GM18502 (cell line): ENCODE measurements around the gene POGZ.
A peak's percentile ranks its signal among the peaks of the same experiment; 100 is the strongest.

Experiments
- ATAC-seq: cut with Tn5 transposase; IDR thresholded peaks from one replicate; pipeline ENCODE4 v1.9.1; 2021; ENCODE audit warnings: mild to moderate bottlenecking; ENCODE audit not compliant: unreplicated experiment, poor library complexity

POGZ gene, protein sequence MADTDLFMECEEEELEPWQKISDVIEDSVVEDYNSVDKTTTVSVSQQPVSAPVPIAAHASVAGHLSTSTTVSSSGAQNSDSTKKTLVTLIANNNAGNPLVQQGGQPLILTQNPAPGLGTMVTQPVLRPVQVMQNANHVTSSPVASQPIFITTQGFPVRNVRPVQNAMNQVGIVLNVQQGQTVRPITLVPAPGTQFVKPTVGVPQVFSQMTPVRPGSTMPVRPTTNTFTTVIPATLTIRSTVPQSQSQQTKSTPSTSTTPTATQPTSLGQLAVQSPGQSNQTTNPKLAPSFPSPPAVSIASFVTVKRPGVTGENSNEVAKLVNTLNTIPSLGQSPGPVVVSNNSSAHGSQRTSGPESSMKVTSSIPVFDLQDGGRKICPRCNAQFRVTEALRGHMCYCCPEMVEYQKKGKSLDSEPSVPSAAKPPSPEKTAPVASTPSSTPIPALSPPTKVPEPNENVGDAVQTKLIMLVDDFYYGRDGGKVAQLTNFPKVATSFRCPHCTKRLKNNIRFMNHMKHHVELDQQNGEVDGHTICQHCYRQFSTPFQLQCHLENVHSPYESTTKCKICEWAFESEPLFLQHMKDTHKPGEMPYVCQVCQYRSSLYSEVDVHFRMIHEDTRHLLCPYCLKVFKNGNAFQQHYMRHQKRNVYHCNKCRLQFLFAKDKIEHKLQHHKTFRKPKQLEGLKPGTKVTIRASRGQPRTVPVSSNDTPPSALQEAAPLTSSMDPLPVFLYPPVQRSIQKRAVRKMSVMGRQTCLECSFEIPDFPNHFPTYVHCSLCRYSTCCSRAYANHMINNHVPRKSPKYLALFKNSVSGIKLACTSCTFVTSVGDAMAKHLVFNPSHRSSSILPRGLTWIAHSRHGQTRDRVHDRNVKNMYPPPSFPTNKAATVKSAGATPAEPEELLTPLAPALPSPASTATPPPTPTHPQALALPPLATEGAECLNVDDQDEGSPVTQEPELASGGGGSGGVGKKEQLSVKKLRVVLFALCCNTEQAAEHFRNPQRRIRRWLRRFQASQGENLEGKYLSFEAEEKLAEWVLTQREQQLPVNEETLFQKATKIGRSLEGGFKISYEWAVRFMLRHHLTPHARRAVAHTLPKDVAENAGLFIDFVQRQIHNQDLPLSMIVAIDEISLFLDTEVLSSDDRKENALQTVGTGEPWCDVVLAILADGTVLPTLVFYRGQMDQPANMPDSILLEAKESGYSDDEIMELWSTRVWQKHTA (N-terminal part only)

GRCh38 chr1:151459331-151460046 is at the start of gene POGZ:
TSS of gene POGZ (minus strand) at chr1:151459494. CDS start at chr1:151442204, 17,290 bp downstream.
- ATAC-seq: peak; percentile 73

DNA sequence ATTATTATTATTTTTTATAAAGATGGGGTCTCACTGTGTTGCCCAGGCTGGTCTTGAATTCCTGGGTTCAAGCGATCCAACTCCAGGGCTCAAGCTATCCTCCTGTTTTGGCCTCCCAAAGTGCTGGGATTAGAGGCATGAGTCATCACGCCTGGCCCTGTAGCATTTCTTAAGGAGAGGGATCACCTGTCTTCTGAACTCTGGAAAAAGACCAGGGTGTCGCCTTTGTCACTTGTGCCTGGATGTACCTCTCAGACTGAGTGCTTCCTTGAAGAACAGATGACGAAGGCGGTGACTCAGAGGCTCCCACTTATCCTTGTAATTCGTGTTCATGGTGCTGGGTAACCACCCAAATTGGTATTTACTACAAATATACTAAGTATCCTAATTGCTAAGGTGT is 49.5 kb upstream of the POGZ start:
- no peak for ATAC-seq

DNA sequence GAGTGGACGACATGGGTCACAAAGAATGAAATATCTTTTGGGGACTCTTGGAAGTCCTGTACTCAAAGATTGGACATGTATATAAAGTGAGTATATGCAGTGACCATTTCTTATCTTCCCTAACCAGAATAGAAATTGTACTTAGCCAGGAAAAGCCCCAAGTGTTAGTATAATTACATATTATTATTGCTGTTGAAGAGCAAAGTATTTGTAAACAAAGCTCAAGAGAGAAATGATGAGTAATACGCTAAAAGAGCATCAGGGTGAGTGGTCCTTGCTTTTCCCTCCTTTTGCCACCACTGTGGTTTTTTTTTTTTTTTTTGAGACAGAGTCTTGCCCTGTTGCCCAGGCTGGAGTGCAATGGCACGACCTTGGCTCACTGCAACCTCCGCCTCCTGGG is 45.5 kb upstream of the POGZ start:
- ATAC-seq: no peak

DNA sequence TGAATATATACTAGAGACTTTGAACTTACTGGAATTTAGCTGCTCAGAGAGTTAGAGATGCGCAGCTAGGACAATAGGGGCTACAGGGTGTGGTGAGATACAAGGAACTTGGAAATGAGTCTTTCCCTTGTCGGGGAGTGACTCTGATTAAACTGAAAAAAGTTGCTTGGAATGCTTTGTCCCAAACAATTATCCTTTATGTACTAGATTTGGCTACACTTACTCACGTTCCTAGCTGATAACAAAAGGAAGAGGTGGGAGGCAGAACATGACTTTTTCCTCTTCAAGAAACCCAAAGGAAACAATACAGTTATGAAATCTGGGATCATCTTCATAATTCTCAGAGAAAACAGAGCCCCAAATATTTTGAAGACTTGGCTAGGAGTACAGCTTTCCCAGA is 45.0 kb upstream of the POGZ start:
- ATAC-seq: no peak

DNA sequence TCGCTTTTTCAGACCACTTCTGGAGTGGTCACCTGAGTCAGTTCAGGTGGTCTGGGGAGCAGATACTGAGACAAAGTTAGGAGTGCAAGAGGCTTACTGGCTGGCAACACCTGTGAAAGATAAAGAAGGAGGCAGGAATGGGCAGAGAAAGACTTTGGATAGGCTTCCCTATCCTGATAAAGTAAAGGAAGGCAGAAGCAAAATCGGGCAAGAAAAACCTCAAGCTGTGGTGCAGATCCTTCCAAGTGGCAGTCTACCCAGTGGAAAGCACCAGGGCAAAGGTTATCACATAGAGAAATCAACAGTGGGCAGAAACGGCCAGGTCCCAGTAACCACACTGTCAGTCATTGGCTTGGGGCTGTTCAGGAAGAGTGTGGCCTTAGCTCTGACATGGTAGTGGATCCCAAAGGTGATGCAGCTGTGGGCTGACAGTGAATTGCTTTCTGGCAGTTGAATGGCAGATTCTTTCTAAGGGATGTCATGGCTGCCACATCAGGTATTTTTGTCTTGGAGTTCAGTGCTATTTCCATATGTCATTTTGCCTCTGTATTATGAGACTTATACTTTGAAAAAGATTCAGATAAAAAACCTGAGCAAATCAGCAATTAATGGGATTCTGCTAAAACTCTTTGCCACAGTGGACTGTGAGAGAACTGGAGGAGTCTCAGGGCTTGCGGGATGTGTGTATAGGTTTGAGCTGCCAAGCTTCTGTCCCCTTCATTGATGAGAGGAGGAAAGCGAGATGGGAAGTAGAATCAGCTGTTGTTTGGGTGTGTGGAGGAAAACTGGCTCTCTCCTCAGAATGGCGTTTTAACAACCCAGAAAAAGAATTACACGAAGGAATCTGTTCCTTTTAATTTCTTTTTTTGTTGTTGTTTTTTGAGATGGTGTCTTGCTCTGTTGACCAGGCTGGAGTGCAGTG is 43.8 kb upstream of the POGZ start:
- ATAC-seq: no peak

GRCh38 chr1:151502035-151502700 is 42.9 kb upstream of the POGZ start:
- ATAC-seq: no peak

GRCh38 chr1:151501474-151501873 is 42.2 kb upstream of the POGZ start:
- ATAC-seq: no peak

DNA sequence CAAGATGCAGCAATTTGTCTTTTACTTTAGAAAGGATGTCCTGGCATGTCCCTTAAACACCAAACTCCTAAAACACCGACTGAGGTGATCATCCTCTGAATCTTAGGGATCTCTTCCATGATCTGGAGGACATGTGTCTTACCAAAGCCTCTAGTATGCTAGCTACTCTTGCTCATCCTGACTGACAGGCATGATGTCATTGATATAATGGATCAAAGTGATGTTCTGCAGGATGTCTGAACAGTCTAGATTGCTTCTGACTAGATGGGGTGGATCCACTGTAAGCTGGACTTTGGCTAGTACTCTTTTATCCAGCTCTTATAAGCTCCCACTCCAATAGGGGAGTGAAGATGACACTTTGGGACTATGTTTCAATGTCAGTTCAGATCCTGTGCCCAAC is 40.6 kb upstream of the POGZ start:
- no peak for ATAC-seq

DNA sequence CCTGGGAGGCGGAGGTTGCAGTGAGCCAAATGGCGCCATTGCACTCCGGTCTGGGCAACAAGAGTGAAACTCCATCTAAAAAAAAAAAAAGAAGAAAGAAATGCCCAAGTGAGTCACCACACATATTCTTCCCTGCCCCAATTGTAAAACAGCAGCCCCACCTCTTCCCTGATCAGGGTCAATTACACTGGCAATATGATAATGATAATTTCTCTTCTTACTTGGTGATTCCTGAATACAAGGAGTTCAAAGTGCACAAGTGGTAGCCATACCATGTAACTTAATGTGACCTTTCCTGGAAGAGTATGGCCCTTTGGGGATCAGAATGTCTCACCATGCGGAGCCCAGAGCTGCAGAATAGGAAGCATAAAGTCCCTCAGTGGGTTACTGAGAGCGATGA is 40.1 kb upstream of the POGZ start:
- ATAC-seq: no peak

GRCh38 chr1:151495316-151495715 is 36.0 kb upstream of the POGZ start:
- ATAC-seq: no peak

GRCh38 chr1:151494741-151495281 is 35.5 kb upstream of the POGZ start:
- ATAC-seq: no peak

GRCh38 chr1:151493042-151493441 is 33.7 kb upstream of the POGZ start:
- ATAC-seq: no peak

DNA sequence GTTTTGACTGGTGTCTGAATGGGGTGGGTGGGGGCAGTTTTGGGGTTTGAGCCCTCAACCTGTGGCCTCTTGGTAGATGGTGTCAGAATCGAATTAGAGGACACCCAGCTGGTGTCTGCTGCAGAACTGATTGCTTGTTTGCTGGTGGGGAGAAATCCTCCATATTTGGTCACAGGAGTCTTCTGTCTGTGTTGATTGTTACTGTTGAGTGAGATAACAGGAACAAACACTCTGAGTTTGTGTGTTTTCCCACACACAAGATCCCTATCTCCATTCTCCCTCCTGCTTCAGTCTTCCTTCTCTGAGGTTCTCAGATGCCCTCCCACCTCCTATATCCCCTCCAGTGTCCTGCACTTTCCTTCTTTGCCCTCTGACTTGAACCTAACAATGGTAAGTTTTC is 32.8 kb upstream of the POGZ start:
- ATAC-seq: no peak

GRCh38 chr1:151491641-151492040 is 32.3 kb upstream of the POGZ start:
- no peak for ATAC-seq

DNA sequence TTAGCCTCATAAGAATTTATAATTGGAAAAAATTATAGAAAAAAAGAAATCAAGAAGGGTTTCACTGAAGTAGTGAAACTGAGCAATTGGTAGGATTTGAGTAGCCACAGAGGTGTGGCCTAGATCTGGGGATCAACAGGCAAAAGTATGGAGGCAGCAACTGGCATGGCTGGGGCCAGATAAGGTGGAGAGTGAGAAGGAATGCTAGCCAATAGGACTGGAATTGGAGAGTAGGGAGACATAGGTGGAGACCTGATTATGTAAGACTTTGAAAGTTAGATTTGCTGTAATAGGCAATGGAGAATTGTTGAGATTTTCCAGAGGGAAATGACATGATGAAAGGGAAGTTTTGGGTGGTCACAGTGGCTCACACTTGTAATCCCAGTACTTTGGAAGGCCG is 27.3 kb upstream of the POGZ start:
- no peak for ATAC-seq

- ATAC-seq: no peak
Observed at GRCh38 chr1:151485685-151486255, 26.5 kb upstream of the POGZ start.

DNA sequence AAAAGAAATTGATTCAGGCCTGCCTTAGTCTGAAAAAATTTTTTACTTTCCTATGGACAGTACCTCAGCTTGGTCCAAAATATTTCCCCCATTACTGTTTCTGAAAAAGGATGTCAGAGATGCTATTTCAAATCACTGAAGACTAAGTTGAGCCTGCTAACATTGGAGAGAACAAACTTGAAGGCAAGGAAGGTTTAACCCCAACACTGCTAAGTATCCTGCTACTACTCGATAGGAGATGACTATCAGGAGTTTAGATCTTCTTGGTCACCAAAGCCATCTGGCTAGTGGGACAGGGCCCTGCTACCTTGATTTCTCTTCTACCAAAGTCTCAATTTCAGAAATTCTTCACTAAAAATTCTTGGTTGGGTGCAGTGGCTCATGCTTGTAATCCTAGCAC is 22.7 kb upstream of the POGZ start:
- no peak for ATAC-seq

DNA sequence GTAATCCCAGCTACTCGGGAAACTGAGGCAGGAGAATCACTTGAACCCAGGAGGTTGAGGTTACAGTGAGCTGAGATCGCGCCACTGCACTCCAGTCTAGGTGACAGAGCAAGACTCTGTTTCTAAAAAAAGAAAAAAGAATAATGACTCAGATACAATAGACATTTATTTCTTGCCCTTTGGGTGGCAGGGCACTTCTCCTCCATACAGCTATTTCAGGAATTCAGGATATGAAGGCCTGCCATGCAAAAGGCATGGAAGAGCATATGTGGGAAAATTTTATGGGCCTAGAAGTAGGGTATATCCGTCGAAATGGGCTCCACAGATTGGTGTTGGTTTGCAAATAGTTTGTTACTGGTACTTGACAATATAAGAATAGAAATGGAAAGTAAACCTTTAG is 20.2 kb upstream of the POGZ start:
- ATAC-seq: no peak
